HG02870 (cell line): ENCODE data around the gene ASPHD1.
"Not testable (repeated sequence)": the region's sequence is repeated elsewhere in the genome, so short reads cannot be mapped to it uniquely, and the experiment has no call there.

Experiments used
- ATAC-seq: cut with Tn5 transposase; IDR thresholded peaks from one replicate; pipeline ENCODE4 v1.9.1; 2021; ENCODE audit warnings: mild to moderate bottlenecking, moderate library complexity; ENCODE audit not compliant: unreplicated experiment

Gene ASPHD1, protein sequence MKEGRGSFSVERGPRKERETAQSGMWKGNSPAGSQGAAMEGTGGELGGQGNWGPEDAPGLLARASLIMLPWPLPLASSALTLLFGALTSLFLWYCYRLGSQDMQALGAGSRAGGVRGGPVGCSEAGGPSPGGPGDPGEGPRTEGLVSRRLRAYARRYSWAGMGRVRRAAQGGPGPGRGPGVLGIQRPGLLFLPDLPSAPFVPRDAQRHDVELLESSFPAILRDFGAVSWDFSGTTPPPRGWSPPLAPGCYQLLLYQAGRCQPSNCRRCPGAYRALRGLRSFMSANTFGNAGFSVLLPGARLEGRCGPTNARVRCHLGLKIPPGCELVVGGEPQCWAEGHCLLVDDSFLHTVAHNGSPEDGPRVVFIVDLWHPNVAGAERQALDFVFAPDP

DNA sequence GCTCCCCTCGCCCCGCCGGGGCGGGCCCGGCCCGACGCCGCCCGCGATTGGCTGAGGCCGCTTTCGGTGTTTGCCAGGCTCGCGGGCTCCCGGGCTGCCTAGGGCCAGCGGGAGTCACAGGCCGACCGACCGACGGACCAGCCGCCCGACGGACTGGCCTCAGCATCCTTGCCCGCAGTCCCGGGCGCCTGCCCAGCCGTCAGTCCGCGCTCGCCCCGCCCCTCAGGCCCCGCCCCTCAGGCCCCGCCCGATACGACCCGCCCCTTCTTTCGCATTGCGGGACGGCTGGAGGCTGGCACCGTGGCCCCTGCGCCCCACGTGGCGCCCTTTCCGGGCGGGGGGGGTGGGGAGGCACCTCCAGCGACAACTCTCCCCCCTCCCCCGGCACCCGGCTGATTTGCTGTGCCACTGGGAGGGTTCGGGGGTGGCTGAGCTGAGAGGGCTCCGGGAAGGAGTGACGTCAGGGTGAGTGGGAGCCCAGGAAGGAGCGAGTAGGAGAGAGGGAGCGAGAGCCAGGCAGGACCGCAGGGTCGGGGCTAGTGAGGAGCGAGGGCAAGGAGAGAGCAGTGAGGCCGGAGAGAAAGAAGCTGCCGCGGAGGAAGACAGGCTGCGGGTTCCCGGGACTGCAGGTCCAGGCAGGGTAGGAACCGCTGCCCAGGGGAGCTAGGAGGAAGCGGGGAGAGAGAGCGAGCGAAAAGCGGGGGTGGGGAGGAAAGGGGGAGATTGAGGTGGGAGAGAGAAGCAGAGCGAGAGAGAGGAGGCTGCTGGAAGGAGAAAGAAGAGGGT, at the start of gene ASPHD1:
Gene ASPHD1 (plus strand): TSS at position 387 of the 786 bp plus-strand sequence. CDS start 484 bp downstream, outside the sequence.
- ATAC-seq = no peak

DNA sequence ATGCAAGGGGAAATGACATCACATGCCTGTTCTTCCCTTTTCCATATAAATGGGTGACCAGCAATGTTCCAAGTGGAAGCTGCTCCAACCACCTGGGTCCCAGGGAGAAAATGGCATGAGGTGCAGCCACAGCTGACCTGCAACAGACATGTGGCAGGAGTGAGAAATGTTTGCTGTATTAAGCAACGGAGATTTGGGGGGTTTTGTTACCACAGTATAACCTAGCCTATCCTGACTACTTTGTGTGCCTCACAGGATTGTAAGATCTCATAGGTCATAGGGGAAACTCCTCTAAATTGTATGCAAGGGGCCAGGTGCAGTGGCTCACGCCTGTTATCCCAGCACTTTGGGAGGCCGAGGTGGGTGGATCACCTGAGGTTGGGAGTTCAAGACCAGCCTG, 49.3 kb upstream of the ASPHD1 start:
- no peak for ATAC-seq

DNA sequence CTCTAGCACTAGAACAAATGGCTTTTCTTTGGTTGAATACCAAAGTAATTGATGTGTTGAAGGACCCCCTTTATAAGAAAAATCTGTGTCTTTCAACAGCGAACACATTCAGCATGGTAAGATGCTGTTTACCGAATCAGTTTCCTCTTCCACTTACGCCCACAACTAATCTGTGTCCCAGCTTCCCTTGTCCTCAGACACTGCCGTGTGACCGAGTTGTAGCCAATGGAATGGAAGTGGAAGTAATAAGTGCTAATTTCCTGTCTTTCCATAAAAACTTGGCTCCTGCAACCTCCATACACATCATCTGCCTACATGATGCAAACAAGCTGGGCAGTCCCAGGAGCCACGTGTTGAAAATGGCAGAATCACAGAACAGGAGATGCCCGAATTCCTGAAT, 47.6 kb upstream of the ASPHD1 start:
- ATAC-seq = no peak

DNA sequence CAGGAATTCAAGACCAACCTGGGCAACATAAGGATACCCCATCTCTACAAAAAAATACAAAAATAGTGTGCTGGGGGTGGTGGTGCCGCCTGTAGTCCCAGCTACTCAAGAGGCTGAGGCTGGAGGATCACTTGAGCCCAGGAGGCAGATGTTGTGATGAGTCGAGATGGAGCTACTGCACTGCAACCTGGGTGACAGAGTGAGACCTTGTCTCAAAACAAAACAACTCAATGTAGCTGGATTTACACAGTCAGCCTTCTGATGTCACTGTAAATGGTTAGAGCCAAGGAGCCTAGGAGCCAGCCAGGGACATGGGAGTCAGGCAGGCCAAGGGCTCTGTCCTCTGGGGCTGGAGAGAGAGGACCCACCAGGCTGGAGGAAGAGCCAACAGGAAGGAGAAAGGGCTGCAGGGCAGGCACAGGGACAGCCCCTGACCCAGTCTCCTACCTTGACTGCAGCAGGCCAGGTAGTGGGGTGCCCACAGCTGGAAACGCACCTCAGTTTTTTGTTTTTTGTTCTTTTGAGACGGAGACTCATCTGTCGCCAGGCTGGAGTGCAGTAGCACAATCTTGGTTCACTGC, 45.7 kb upstream of the ASPHD1 start:
- ATAC-seq = no peak

DNA sequence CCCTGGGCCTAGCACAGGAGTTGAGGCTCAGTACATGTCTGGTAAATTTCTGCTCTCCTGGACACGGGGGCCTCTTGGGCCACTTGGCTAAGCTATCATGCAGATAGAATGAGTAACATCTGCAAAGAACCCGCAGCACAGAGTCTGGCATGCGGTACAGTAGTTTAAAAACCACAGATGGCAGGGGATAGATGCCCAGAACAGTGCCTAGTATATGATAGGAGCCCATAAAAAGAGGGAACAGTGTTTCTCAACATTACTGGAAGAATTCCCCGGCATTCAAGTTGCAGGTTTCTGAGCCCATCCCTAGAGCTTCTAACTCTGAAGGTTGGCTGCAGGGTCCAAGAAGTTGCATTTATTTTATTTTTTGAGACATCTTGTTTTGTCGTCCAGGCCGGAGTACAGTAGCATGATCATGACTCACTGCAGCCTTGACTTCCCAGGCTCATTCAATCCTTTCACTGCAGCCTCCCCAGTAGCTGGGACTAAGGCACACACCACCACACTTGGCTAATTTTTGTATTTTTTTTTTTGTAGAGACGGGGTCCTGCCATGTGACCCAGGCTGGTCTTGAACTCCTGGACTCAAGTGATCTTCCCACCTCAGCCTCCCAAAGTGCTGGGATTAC, 43.0 kb upstream of the ASPHD1 start:
- no peak for ATAC-seq

DNA sequence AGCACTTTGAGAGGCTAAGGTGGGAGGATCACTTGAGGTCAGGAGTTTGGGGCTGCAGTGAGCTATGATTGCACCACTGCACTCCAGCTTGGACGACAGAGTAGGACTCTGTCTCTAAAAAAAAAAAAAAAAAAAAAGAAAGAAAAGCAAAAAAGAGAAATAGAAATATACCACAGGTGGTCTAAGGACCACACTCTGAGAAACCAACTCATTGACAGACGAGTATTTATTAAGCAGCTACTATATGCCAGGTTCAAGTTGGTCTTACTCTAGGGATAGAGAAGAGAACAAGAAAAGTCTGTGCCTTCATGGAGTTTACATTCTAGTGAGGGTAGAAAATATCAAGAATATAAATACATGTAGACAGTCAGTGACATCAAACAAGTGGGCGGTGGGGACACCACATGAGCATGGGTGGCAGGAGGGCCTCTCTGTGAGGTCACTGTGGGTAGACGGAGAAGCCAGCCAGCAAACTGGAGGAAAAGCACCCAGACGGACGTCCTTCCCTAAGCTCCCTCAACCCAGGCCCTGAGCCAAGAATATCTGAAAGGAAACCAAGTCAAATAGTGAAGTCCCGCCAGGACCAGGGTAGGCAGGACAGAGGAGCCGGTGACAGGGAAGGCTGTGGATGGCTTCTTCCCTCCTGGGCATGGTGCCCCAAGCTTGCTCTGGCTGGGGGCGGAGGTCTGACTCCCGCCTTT, 42.0 kb upstream of the ASPHD1 start:
- no peak for ATAC-seq

DNA sequence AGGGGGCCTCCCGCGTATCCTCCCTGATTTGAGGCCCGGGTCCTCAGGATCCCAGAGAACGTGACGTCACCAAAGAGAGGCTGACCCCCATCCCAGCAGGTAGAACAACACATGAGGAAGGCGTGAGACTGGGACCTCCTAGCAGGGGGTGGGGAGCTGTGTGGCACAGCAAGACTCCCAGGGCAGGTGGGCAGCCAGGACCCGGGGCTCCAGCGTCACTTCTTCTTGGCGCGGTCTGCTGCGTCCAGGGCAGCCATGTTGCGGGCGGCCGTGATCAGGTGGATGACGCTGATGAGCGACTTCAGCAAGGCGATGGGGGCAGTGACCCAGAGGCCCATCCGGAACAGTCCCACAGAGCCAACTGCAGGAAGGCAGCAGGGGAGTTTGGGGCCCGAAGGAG, 41.3 kb upstream of the ASPHD1 start:
- no peak for ATAC-seq

DNA sequence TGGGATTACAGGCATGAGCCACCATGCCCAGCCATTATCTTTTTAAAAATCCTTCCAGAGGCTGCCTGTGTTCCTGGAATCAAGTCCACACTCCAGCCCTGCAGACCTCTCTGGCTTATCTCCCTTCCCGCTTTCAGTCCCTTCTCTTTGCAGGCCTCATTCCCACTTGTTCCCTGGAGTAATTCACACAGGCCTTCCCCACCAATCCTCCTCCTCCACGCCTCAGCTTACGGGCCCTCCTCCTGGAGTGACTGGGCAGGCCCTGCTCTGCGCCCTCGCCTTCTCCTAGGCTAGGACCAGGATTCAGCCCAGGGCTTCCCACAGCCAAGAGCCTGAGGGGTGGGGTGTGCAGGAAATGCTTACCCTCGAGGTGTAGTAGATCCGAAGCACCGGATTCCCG, 40.1 kb upstream of the ASPHD1 start:
- ATAC-seq = no peak

DNA sequence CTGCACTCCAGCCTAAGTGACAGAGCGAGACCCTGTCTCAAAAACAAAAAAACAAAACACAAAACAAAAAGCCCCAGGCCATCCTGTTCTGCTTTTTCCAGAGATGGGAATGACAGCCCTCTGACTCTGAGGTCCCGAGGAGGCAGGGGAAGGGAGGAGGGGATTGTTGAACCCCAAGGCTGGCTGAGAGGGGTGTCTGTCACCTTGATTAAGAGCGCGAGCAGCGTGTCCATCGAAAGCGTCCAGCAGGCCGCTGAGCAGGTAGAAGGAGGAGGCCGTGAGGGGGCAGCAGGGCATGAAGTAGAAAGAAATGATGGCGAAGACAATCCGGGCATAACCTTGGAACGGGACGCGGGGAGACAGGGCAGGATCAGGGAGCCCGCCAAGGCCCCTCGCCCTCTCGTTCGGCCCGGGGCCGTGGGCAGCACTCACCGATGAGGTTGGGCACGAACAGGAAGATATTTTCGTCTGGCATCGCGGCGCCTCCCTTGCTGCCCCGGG, 37.9 kb upstream of the ASPHD1 start:
- ATAC-seq = no peak

DNA sequence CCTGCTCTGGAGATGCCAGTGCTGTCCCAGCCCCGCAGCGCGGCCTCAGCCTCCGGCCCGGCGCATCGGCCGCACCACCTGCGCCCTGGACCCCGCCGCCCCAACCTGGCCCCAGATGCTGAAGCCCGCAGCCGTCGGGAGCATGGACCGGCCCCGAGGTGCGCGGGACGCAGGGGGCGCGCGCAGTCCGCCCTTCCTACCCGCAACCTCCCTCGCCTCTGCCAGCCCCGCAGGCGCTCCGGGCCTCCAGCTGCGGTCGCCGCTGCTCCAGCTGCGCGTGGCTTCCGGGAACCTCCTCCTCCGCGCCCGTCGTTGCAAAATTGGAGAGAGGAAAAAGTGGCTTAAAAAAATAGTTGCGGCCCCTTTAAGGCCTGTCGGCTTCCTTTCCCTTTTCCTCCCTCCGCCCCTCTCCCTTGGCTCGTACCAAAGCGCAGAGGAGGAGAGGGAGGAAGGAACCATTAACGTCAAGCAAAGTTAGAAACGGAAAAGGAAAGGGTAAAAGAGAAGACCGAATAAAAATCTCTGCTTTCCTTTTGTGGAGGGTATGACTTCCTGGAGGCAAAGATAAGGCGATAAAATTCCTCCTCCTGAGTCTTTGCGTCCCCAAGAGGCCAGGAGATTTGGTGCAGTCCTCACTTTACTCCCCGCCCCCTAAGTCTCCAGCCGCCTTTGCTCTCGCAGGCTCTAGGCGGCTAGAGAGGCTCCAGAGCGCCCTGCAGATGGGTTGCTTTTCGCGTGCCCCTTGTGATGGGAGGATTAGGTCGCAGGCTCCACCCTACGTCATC, 37.2 kb upstream of the ASPHD1 start, which contains the start of gene CDIPT:
Gene CDIPT (minus strand): TSS at position 343 of the 785 bp plus-strand sequence. CDS start 369 bp downstream, outside the sequence.
- ATAC-seq = peak; percentile 87

DNA sequence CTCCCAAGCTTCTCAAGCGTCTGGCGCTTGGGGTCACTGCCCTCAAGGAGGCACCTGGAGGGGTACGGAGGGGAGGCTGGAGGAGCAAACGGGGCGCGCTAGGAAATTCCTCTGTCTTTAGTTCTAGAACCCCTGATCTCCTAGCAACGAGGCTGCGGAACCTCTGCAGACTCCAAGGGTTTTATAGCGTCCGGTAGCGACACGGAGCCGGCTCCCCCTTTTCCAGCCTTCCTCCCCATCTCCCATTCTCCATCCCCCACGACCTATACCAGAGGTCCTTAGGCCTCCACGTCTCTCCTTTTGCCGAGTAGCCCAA, 36.7 kb upstream of the ASPHD1 start:
- ATAC-seq = no peak

DNA sequence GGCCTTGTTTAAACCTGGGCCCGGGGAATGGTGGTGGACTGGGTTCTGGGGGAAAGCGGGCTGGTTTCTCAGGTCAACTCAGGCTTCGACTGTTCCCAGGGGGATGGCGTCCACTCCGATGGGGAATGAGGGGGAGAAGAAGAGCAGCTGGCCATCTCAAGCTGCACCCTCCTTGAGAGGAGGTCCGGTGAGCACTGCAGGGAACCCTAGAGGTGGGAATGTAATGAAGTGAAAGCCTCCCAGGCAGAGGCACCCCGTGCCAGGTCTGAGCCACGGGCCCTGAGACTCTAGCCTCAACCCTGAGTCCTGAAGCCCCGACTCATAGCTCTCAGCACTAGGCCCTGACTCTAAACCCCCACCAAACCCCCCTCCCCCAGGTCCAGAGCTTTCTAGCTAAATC, 36.1 kb upstream of the ASPHD1 start:
- no peak for ATAC-seq

DNA sequence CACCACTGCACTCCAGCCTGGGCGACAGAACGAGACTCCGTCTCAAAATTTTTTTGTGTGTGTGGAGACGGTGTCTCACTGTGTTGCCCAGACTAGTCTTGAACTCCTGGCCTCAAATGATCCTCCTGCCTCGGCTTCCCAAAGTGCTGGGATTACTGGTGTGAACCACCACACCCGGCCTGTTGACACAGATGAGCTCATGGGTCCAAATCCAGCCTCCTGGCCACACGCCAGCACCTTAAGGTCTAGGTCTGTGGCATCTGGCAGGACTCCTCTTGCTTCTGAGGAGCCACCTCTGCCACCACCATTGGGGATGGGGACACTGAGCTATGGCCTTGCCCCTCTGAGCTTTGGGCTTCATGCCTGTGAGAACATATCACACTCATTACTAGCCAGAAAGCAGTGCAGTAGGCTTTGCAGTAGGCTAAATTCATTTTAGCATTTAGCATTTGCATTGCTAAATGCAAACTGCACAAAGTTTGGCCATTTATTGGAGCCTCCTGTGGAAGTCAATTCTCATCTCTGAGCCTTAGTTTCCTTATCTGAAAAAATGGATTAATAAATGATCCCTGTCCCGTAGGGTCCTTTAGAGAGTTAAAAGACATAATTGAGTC, 31.8 kb upstream of the ASPHD1 start:
- ATAC-seq = no peak

DNA sequence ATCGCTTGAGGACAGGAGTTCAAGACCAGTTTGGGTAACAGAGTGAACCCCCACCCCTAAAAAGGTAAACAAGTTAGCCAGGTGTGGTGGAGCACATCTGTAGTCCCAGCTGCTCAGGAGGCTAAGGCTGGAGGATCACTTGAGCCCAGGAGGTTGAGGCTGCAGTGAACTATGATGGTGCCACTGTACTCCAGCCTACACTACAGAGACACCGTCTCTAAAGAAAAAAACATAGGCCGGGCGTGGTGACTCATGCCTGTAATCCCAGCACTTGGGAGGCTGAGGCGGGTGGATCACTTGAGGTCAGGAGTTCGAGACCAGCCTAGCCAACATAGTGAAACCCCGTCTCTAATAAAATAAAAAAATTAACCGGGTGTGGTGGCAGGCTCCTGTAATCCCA, 31.2 kb upstream of the ASPHD1 start:
- ATAC-seq = not testable (repeated sequence)

DNA sequence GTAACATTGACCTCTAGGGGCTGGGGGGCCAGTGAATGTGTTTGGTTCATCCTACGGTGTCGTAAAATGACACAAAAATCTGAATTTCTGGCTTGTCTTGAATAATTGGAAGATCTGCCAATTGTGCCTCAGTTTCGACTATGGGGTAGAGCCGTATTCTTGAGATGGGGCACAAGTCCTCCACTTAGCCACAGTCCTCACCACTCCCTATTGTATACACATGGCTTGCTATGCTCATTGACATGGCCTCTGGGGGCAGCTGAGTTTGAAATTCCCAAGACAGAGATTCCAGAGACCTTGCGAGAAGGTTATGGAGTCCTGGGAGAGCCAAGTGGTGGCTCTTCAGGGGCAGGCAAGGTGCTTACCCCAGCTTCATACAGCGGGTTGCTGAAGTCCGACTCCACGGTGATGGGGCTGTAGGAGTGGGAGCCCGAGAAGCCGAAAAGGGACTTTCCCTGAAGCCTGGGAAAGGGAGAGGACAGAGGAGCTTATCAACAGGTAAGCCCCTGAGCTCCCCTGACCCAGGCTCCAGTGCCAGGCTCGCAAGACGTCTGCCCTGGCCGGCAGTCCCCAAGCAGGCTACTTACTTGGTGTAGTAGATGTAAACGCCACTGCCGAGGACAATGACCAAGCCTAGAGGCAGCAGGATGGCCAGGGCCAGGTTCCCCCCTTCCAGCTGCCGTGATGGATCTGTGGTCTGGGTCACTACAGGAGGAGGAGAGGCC, 28.3 kb upstream of the ASPHD1 start:
- ATAC-seq = no peak

DNA sequence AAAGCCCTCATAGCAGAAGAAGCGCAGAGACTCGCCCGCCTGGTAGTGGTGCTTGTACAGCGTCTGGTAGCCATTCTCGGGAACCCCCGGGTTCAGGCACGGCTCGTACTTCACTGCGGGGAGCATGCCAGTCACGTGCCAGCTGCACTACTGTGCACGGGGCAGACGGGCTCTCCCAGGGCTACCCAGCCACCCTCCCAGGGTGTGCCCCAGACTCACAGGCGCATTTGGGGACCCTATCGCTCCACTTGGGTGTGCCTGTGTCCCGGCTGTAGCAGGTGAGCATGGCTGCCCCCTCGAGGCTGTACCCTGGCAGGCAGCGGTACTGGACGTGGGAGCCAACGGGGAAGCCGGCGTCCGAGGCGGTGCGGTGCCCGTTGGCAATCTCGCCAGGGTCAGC, 27.0 kb upstream of the ASPHD1 start:
- no peak for ATAC-seq

DNA sequence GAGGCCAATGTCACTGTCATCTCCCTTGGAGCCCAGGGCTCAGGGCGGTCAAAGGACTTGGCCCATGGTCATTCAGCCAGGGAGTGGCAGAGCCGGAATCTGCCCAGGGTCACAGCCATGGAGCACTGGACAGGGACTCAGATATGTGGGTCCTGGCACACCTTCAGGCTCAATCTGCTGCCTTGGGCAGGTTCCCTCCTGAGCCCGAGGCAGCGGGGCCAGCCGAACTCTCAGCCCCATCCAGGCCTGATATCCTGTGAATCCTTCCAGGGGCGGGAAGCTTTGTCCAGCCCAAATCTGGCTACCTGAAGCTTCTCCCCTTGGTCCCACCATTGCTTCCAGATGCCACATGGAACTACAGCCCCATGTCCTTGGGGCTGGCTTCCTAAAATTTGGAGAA, 25.1 kb upstream of the ASPHD1 start:
- no peak for ATAC-seq

DNA sequence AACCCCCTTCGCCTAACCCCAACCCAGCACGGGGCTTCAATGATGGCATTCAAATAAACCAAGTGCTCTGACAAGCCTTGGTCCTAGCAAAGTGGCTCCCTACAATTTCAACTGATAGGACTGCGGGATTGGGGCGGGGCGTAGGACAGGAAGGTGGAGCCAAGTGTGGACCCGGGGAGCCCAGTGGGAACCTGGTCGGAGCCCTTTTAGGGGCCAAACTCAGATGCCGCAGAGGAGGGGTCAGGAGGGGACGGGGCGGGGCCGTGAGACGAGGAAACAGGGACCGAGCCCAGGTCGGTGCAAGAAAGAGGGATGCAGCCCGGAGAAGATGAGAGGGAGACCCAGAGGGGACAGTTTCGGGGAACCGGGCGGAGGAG, 24.1 kb upstream of the ASPHD1 start:
- ATAC-seq = no peak
